GM19099 (cell line): ENCODE results near the gene PSMB3.

Experiments used
- POLR2A ChIP-seq: IDR thresholded peaks from 3 replicates; pipeline ENCODE4 v1.6.1; 2011; ENCODE audit warnings: low read depth; ENCODE audit not compliant: insufficient read length; ENCODE audit errors: extremely low read depth

Gene PSMB3

GRCh38 chr17:38729368-38729885 lies 23.1 kb upstream of the PSMB3 start:
- no peak for TF ChIP-seq POLR2A

GRCh38 chr17:38729886-38730525 lies 22.5 kb upstream of the PSMB3 start, which contains the start of gene CISD3:
TSS of gene CISD3 (plus strand) at chr17:38730341. CDS start at chr17:38730359, 18 bp downstream.
- TF ChIP-seq POLR2A, result peak; percentile 61

GRCh38 chr17:38730526-38731379 lies 21.8 kb upstream of the PSMB3 start:
- TF ChIP-seq POLR2A, result no peak

GRCh38 chr17:38731526-38732294 lies 20.8 kb upstream of the PSMB3 start:
- TF ChIP-seq POLR2A, result no peak

- TF ChIP-seq POLR2A, result no peak
These were observed 19.9 kb upstream of the PSMB3 start for GRCh38 chr17:38732376-38733281.

- no peak for TF ChIP-seq POLR2A
These were observed 19.1 kb upstream of the PSMB3 start for GRCh38 chr17:38733282-38733981.

GRCh38 chr17:38733982-38734973 lies 18.3 kb upstream of the PSMB3 start:
- no peak for TF ChIP-seq POLR2A

- TF ChIP-seq POLR2A, result no peak
These were observed 17.2 kb upstream of the PSMB3 start for GRCh38 chr17:38735161-38735997.

GRCh38 chr17:38738007-38738662 lies 14.4 kb upstream of the PSMB3 start:
- no peak for TF ChIP-seq POLR2A

- no peak for TF ChIP-seq POLR2A
These were observed 13.9 kb upstream of the PSMB3 start for GRCh38 chr17:38738686-38739085.

GRCh38 chr17:38739305-38739704 lies 13.2 kb upstream of the PSMB3 start:
- no peak for TF ChIP-seq POLR2A
